Tibial artery (tissue), 4 donors: ENCODE data around the gene ZNF570.
A peak's percentile ranks its signal among the peaks of the same experiment; 100 is the strongest.

ENCODE experiments used
- DNase-seq, 2 donors: peaks; one replicate each; pipeline ENCODE4 v3.0.0-alpha.2; 2019
- H3K27ac ChIP-seq, 2 donors: fragments of 200-600 bp; sonication (generic) in 1 of 2; 1 replicate in 1 of 2; 2 replicates in 1 of 2; pipeline ENCODE4 v1.5.1; 2018 to 2019; ENCODE audit warnings: mild to moderate bottlenecking in 1 of 2
- H3K27me3 ChIP-seq, 2 donors: fragments of 200-600 bp; sonication (generic) in 1 of 2; one replicate each; pipeline versions ENCODE4 v1.5.1 to v1.6.0; 2016 to 2019
- H3K36me3 ChIP-seq, 3 donors: fragments of 200-600 bp; sonication (generic) in 2 of 3; one replicate each; pipeline ENCODE4 v1.5.1; 2016 to 2019; ENCODE audit warnings: mild to moderate bottlenecking in 2 of 3
- H3K4me1 ChIP-seq, 4 donors: fragments of 200-600 bp; sonication (generic) in 2 of 4; 1 replicate in 3 of 4; 2 replicates in 1 of 4; pipeline ENCODE4 v1.5.1; 2016 to 2019
- H3K4me3 ChIP-seq, 2 donors: fragments of 200-600 bp; sonication (generic) in 1 of 2; 1 replicate in 1 of 2; 2 replicates in 1 of 2; pipeline ENCODE4 v1.5.1; 2018 to 2019; ENCODE audit warnings: mild to moderate bottlenecking in 2 of 2
- H3K9me3 ChIP-seq, 3 donors: fragments of 200-600 bp; sonication (generic) in 1 of 3; one replicate each; pipeline ENCODE4 v1.5.1; 2016 to 2019
- CTCF ChIP-seq, 2 experiments: fragments of 200-600 bp in 1 of 2; fragments of 450-650 bp in 1 of 2; IDR thresholded peaks; one replicate each; pipeline ENCODE4 v1.5.1; 2017 to 2019; ENCODE audit warnings: antibody characterized with exemption in 2 of 2, mild to moderate bottlenecking in 1 of 2, moderate library complexity in 1 of 2
- intact Hi-C: fragments of 100-400 bp; cut with DNase I; formaldehyde crosslinking; loops from one replicate; pipeline ENCODE4 v1.15.0; 2023; ENCODE audit warnings: low total_unique reads

ZNF570 gene

DNA sequence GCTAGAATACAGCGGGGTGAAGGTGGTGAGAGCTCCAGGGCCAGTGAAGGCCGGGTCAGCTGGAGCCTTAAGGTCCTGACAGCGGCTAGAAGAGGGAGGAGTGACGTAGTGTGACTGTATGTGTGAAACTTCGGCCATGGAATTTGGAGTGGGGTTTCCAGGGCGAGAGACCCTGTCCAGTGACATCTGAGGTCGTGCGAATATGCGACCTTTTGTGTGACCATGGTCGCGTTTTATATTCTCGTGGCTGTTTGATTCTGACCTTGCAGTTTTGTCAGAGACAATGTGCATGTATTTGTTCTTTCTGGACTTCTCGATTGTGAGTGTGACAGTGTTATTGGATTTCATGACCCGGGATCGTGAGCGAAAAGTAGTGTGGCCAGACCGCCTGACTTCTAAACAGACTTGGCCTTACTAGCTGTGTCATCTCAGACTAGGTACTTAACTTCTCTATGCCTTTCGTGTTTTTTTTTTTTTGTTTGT is 1.5 kb upstream of the ZNF570 start:
- H3K4me1 ChIP-seq = peaks cover 0 to 28% (median 16%) of the 10 kb centered on the region in 4 donors
- no peak for TF ChIP-seq CTCF (IDR thresholded peaks at IDR 0.05)
- intact Hi-C loops = no loop called here
- H3K36me3 ChIP-seq = peaks cover 23 to 37% (median 34%) of the 10 kb centered on the region in 3 donors
- H3K27me3 ChIP-seq = no peaks in the 10 kb centered on the region
- H3K9me3 ChIP-seq = peaks cover 0 to 8% (median 0%) of the 10 kb centered on the region in 3 donors
- DNase-seq = no peak
- peak overlapping the region; percentile 64 to 73 for H3K4me3 ChIP-seq
- peak overlapping the region; percentile 84 to 90 for H3K27ac ChIP-seq

DNA sequence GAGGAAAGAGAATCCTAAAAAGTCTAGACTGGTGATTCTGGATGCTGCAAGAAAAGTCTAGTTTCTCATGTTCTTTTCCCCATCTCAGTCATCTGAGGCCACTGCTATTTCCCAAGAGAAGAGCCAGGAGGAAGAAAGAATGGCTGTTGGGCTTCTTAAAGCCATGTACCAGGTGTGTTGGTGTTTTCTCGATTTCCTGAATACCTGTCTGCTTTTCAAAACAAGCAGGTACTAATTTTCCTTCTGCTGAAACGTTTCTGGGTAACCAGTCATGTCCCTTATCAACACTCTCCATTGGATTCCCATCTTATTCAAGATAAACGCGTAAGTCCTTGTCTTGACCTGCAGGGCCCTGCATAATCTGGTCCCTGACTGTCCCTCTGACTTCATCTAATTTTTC is 1.1 kb downstream of the ZNF570 start:
- no peaks in the 10 kb centered on the region for H3K27me3 ChIP-seq
- H3K9me3 ChIP-seq = peaks cover 0 to 23% (median 7%) of the 10 kb centered on the region in 3 donors
- peaks cover 0 to 28% (median 16%) of the 10 kb centered on the region in 4 donors for H3K4me1 ChIP-seq
- intact Hi-C loops = loop anchor here (10.0 kb wide), 1 partner anchor 125 kb away; the partner anchor contains the start of genes ZNF540 and ZNF571
- TF ChIP-seq CTCF (IDR thresholded peaks at IDR 0.05) = no peak
- no peak for DNase-seq
- H3K36me3 ChIP-seq = peaks cover 18 to 37% (median 29%) of the 10 kb centered on the region in 3 donors
- H3K27ac ChIP-seq = peak overlapping the region in 1 of 2 donors; percentile 90
- H3K4me3 ChIP-seq = peak overlapping the region; percentile 73 to 74

GRCh38 chr19:37472165-37472564 is 3.0 kb downstream of the ZNF570 start:
- Histone ChIP-seq H3K36me3 (peaks cover 38 to 57% (median 49%) of the 10 kb centered on the region in 3 donors), H3K4me3 (no peak overlapping the region), H3K27me3 (no peaks in the 10 kb centered on the region), H3K9me3 (peaks cover 0 to 42% (median 12%) of the 10 kb centered on the region in 3 donors), H3K4me1 (peaks cover 0 to 20% (median 12%) of the 10 kb centered on the region in 4 donors), H3K27ac (no peak overlapping the region)
- no peak for TF ChIP-seq CTCF (IDR thresholded peaks at IDR 0.05)
- no peak for DNase-seq
- intact Hi-C loops = loop anchor here (10.0 kb wide), 1 partner anchor 123 kb away; the partner anchor contains the start of genes ZNF540 and ZNF571

GRCh38 chr19:37484406-37485168 is 15.4 kb downstream of the ZNF570 start:
- no peak overlapping the region for H3K4me3 ChIP-seq
- peaks cover 73 to 83% (median 82%) of the 10 kb centered on the region in 3 donors for H3K36me3 ChIP-seq

DNA sequence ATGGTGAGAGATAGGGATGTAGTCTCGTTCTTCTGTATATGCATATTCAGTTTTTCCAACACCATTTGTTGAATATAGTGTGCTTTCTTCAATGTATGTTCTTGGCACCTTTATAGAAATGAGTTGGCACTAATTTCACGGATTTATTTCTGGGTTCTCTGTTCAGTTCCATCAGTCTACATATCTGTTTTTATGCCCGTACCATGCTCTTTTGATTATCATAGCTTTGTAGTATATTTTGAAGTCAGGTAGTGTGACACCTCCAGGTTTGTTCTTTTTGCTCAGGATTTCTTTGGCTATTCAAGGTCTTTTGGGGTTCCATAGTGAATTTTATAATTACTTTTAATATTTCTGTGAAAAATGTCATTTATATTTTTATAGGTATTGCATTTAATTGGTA is 23.1 kb downstream of the ZNF570 start:
- Histone ChIP-seq H3K4me3 (no peak overlapping the region), H3K9me3 (peaks cover 5 to 87% (median 49%) of the 10 kb centered on the region in 3 donors), H3K27ac (no peak overlapping the region), H3K27me3 (no peaks in the 10 kb centered on the region), H3K36me3 (peaks cover 0 to 9% (median 7%) of the 10 kb centered on the region in 3 donors), H3K4me1 (no peaks in the 10 kb centered on the region)
- intact Hi-C loops = no loop called here
- TF ChIP-seq CTCF (IDR thresholded peaks at IDR 0.05) = no peak
- no peak for DNase-seq

More at GRCh38 chr19:37484406-37485168, 15.4 kb downstream of the ZNF570 start:
- Histone ChIP-seq H3K27ac (no peak overlapping the region), H3K27me3 (no peaks in the 10 kb centered on the region), H3K4me1 (no peaks in the 10 kb centered on the region), H3K9me3 (peaks cover 9 to 100% (median 98%) of the 10 kb centered on the region in 3 donors)
- DNase-seq = no peak
- intact Hi-C loops = no loop called here
- no peak for TF ChIP-seq CTCF (IDR thresholded peaks at IDR 0.05)
